ENCODE results near the gene ATAD2B. TPM values are rescaled to one million over a fixed set of nuclear protein-coding genes. Genes with fewer than 3 reads are reported as not detected.

ATAD2B gene
- total and polyA plus RNA-seq, 4 donors: 2.3 to 16.2 (median 11.5) TPM

DNA sequence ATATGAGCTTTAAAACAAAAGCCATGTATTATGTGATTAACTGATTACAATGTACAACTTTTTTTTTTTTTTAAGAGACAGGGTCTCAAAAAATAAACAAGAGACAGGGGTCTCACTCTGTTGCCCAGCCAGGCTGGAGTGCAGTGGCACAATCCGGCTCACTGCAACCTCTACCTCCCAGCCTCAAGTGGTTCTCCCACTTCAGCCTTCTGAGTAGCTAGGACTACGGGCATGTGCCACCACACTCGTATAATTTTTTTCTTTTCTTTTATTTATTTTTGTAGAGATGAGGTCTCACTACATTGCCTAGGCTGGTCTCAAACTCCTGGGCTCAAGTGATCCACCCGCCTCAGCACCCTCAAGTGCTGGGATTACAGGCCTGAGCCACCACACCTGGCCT, 103.1 kb downstream of the ATAD2B start:
- Histone ChIP-seq H3K9ac (ENCODE audit: low read depth in 1 of 2, low read length in 2 of 2) (no peak overlapping the region), H3K4me1 (ENCODE audit: control insufficient read depth in 4 of 4, insufficient read depth in 4 of 4, low read length in 3 of 4) (no peaks in the 10 kb centered on the region), H3K4me3 (ENCODE audit: low read depth in 1 of 3, low read length in 3 of 3) (no peak overlapping the region), H3K9me3 (ENCODE audit: control insufficient read depth in 4 of 4, low read length in 3 of 4) (no peaks in the 10 kb centered on the region), H3K27ac (ENCODE audit: low read depth in 1 of 2, low read length in 2 of 2) (no peak overlapping the region), H3K36me3 (ENCODE audit: control insufficient read depth in 4 of 4, insufficient read depth in 3 of 4, low read depth in 1 of 4, low read length in 3 of 4) (peaks cover 0 to 4% (median 3%) of the 10 kb centered on the region in 4 donors), H3K27me3 (ENCODE audit: control insufficient read depth in 4 of 4, insufficient read depth in 4 of 4, low read length in 3 of 4) (no peaks in the 10 kb centered on the region)
- 71% methylated on average over 4 of the region's 4 CpGs for WGBS
- DNase-seq (ENCODE audit: low spot score): no peak
- TF ChIP-seq REST (IDR thresholded peaks at IDR 0.05) (no peak), JUND (IDR thresholded peaks at IDR 0.05) (no peak), HNF4G (IDR thresholded peaks at IDR 0.05) (no peak), ZBTB33 (IDR thresholded peaks at IDR 0.05) (no peak), FOXA1 (IDR thresholded peaks at IDR 0.05) (no peak), YY1 (IDR thresholded peaks at IDR 0.05) (no peak), SP1 (IDR thresholded peaks at IDR 0.05) (no peak), TAF1 (conservative IDR thresholded peaks at IDR 0.05) (no peak), RXRA (IDR thresholded peaks at IDR 0.05) (no peak), HNF4A (conservative IDR thresholded peaks at IDR 0.05) (no peak), FOXA2 (IDR thresholded peaks at IDR 0.05) (no peak)
- TF ChIP-seq, protein P1, sequence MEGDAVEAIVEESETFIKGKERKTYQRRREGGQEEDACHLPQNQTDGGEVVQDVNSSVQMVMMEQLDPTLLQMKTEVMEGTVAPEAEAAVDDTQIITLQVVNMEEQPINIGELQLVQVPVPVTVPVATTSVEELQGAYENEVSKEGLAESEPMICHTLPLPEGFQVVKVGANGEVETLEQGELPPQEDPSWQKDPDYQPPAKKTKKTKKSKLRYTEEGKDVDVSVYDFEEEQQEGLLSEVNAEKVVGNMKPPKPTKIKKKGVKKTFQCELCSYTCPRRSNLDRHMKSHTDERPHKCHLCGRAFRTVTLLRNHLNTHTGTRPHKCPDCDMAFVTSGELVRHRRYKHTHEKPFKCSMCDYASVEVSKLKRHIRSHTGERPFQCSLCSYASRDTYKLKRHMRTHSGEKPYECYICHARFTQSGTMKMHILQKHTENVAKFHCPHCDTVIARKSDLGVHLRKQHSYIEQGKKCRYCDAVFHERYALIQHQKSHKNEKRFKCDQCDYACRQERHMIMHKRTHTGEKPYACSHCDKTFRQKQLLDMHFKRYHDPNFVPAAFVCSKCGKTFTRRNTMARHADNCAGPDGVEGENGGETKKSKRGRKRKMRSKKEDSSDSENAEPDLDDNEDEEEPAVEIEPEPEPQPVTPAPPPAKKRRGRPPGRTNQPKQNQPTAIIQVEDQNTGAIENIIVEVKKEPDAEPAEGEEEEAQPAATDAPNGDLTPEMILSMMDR (IDR thresholded peaks at IDR 0.05; ENCODE audit: low read depth, low read length, missing input control): no peak
- TF ChIP-seq, protein P2, sequence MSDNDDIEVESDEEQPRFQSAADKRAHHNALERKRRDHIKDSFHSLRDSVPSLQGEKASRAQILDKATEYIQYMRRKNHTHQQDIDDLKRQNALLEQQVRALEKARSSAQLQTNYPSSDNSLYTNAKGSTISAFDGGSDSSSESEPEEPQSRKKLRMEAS (IDR thresholded peaks at IDR 0.05): no peak
- TF ChIP-seq, protein P3, sequence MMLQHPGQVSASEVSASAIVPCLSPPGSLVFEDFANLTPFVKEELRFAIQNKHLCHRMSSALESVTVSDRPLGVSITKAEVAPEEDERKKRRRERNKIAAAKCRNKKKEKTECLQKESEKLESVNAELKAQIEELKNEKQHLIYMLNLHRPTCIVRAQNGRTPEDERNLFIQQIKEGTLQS (IDR thresholded peaks at IDR 0.05): no peak

DNA sequence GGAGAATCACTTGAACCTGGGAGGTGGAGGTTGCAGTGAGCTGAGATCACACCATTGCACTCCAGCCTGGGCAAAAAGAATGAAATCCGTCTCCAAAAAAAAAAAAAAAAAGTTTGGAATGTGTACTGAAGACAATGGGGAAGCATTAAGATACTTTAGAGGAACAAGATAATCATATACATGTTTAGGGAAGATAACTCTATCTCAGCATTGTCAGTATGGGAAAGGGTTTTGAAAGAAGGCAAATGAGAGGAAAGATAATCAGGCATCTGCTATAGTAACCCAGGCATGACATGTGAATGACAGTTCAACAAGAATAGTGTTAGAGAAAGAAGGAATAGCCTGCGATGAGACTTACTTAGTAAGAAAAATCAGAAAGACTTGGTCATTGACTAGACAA, 112.0 kb downstream of the ATAD2B start:
- no peak for DNase-seq (ENCODE audit: low spot score)
- Histone ChIP-seq H3K27ac (ENCODE audit: low read depth in 1 of 2, low read length in 2 of 2) (no peak overlapping the region), H3K9ac (ENCODE audit: low read depth in 1 of 2, low read length in 2 of 2) (no peak overlapping the region), H3K27me3 (ENCODE audit: control insufficient read depth in 4 of 4, insufficient read depth in 4 of 4, low read length in 3 of 4) (no peaks in the 10 kb centered on the region), H3K9me3 (ENCODE audit: control insufficient read depth in 4 of 4, low read length in 3 of 4) (no peaks in the 10 kb centered on the region), H3K36me3 (ENCODE audit: control insufficient read depth in 4 of 4, insufficient read depth in 3 of 4, low read depth in 1 of 4, low read length in 3 of 4) (peaks cover 0 to 8% (median 3%) of the 10 kb centered on the region in 4 donors), H3K4me1 (ENCODE audit: control insufficient read depth in 4 of 4, insufficient read depth in 4 of 4, low read length in 3 of 4) (no peaks in the 10 kb centered on the region), H3K4me3 (ENCODE audit: low read depth in 1 of 3, low read length in 3 of 3) (no peak overlapping the region)
- 97% methylated on average over 2 of the region's 2 CpGs for WGBS
- no peak for TF ChIP-seq RAD21 (IDR thresholded peaks at IDR 0.05)
- no peak for TF ChIP-seq TAF1 (conservative IDR thresholded peaks at IDR 0.05)
- TF ChIP-seq, protein P3 (IDR thresholded peaks at IDR 0.05): no peak
- TF ChIP-seq, protein P1 (IDR thresholded peaks at IDR 0.05; ENCODE audit: low read depth, low read length, missing input control): no peak
- TF ChIP-seq NR2F2 (IDR thresholded peaks at IDR 0.05): no peak
- no peak for TF ChIP-seq GABPA (IDR thresholded peaks at IDR 0.05 in 1 of 2, conservative IDR thresholded peaks at IDR 0.05 in 1 of 2)
- TF ChIP-seq SP1 (IDR thresholded peaks at IDR 0.05): no peak
- no peak for TF ChIP-seq HNF4G (IDR thresholded peaks at IDR 0.05)
- no peak for TF ChIP-seq REST (IDR thresholded peaks at IDR 0.05)
